ENCODE data around the gene SMARCD2.

Gene SMARCD2

GRCh38 chr17:63832014-63832413, 10.5 kb downstream of the SMARCD2 start:
- no peak for DNase-seq (ENCODE audit: low spot score)

GRCh38 chr17:63831505-63831904, 11.0 kb downstream of the SMARCD2 start:
- DNase-seq (ENCODE audit: low spot score): no peak

GRCh38 chr17:63830904-63831491, 11.5 kb downstream of the SMARCD2 start:
- no peak for DNase-seq (ENCODE audit: low spot score)

GRCh38 chr17:63830278-63830677, 12.2 kb downstream of the SMARCD2 start:
- DNase-seq (ENCODE audit: low spot score): no peak

- no peak for DNase-seq (ENCODE audit: low spot score)
Observed at GRCh38 chr17:63828936-63829335, 13.5 kb downstream of the SMARCD2 start.

GRCh38 chr17:63827801-63828221, 14.7 kb downstream of the SMARCD2 start:
- DNase-seq (ENCODE audit: low spot score): no peak

GRCh38 chr17:63827002-63827800, 15.3 kb downstream of the SMARCD2 start, which contains the start of the genes FTSJ3 and PSMC5:
TSS of gene FTSJ3 (minus strand) at chr17:63827663. CDS start at chr17:63826902, 761 bp downstream.
TSS of gene PSMC5 (plus strand) at chr17:63827431. CDS start at chr17:63827491, 60 bp downstream.
- DNase-seq (ENCODE audit: low spot score): peak; percentile 91

- no peak for DNase-seq (ENCODE audit: low spot score)
Observed at GRCh38 chr17:63826468-63827001, 15.9 kb downstream of the SMARCD2 start.

GRCh38 chr17:63824362-63824761, 18.1 kb downstream of the SMARCD2 start:
- DNase-seq (ENCODE audit: low spot score): no peak

- DNase-seq (ENCODE audit: low spot score): no peak
Observed at GRCh38 chr17:63823659-63824331, 18.7 kb downstream of the SMARCD2 start.

- no peak for DNase-seq (ENCODE audit: low spot score)
Observed at GRCh38 chr17:63822537-63822936, 19.9 kb downstream of the SMARCD2 start.

GRCh38 chr17:63821804-63822203, 20.7 kb downstream of the SMARCD2 start:
- no peak for DNase-seq (ENCODE audit: low spot score)

- no peak for DNase-seq (ENCODE audit: low spot score)
Observed at GRCh38 chr17:63820963-63821561, 21.4 kb downstream of the SMARCD2 start.

- no peak for DNase-seq (ENCODE audit: low spot score)
Observed at GRCh38 chr17:63819585-63820537, 22.6 kb downstream of the SMARCD2 start.

GRCh38 chr17:63819131-63819530, 23.4 kb downstream of the SMARCD2 start:
- no peak for DNase-seq (ENCODE audit: low spot score)

- no peak for DNase-seq (ENCODE audit: low spot score)
Observed at GRCh38 chr17:63817736-63818385, 24.6 kb downstream of the SMARCD2 start.

GRCh38 chr17:63816669-63817068, 25.8 kb downstream of the SMARCD2 start:
- DNase-seq (ENCODE audit: low spot score): no peak

GRCh38 chr17:63816123-63816522, 26.4 kb downstream of the SMARCD2 start:
- no peak for DNase-seq (ENCODE audit: low spot score)

GRCh38 chr17:63809970-63810369, 32.5 kb downstream of the SMARCD2 start:
- DNase-seq (ENCODE audit: low spot score): no peak

GRCh38 chr17:63805591-63805990, 36.9 kb downstream of the SMARCD2 start:
- DNase-seq (ENCODE audit: low spot score): no peak
